ENCODE results near the gene SHISAL1.

Gene SHISAL1

GRCh38 chr22:44355716-44356070 lies 42.9 kb upstream of the SHISAL1 start:
- Histone ChIP-seq H3K4me1 (ENCODE audit: low read depth, poor library complexity, severe bottlenecking) (peaks cover 8% of the 10 kb centered on the region), H3K4me3 (IDR thresholded peaks at IDR 0.05; ENCODE audit: insufficient read depth, low read depth, low read length) (no peak overlapping the region), H3K9ac (no peak overlapping the region), H3K79me2 (ENCODE audit: insufficient read depth, low read depth) (no peaks in the 10 kb centered on the region), H3K27ac (no peak overlapping the region), H3K27me3 (ENCODE audit: insufficient read depth, low read depth) (peaks cover 3% of the 10 kb centered on the region; the same call in 1 of the 2 replicates), H3K4me2 (no peak overlapping the region), H4K20me1 (ENCODE audit: insufficient read depth) (no peaks in the 10 kb centered on the region), H2AFZ (ENCODE audit: low read depth) (no peak overlapping the region), H3K36me3 (ENCODE audit: insufficient read depth) (no peaks in the 10 kb centered on the region)
- TF ChIP-seq CTCF (conservative IDR thresholded peaks at IDR 0.05; ENCODE audit: low read depth, low read length) = no peak

GRCh38 chr22:44354288-44354687 lies 41.5 kb upstream of the SHISAL1 start:
- H3K27me3 ChIP-seq (ENCODE audit: insufficient read depth, low read depth) = peaks cover 3% of the 10 kb centered on the region; the same call in 1 of the 2 replicates
- no peak for TF ChIP-seq CTCF (conservative IDR thresholded peaks at IDR 0.05; ENCODE audit: low read depth, low read length)
- no peak overlapping the region for H3K4me3 ChIP-seq (IDR thresholded peaks at IDR 0.05; ENCODE audit: insufficient read depth, low read depth, low read length)
- H3K4me2 ChIP-seq = no peak overlapping the region
- no peaks in the 10 kb centered on the region for H4K20me1 ChIP-seq (ENCODE audit: insufficient read depth)
- H3K36me3 ChIP-seq (ENCODE audit: insufficient read depth) = no peaks in the 10 kb centered on the region
- H2AFZ ChIP-seq (ENCODE audit: low read depth) = no peak overlapping the region
- peaks cover 8% of the 10 kb centered on the region for H3K4me1 ChIP-seq (ENCODE audit: low read depth, poor library complexity, severe bottlenecking)
- H3K27ac ChIP-seq = no peak overlapping the region
- H3K9ac ChIP-seq = no peak overlapping the region
- H3K79me2 ChIP-seq (ENCODE audit: insufficient read depth, low read depth) = no peaks in the 10 kb centered on the region

- peaks cover 8% of the 10 kb centered on the region for H3K4me1 ChIP-seq (ENCODE audit: low read depth, poor library complexity, severe bottlenecking)
- H2AFZ ChIP-seq (ENCODE audit: low read depth) = no peak overlapping the region
- H3K27me3 ChIP-seq (ENCODE audit: insufficient read depth, low read depth) = no peaks in the 10 kb centered on the region; the same call in 1 of the 2 replicates
- no peaks in the 10 kb centered on the region for H3K79me2 ChIP-seq (ENCODE audit: insufficient read depth, low read depth)
- H3K4me3 ChIP-seq (IDR thresholded peaks at IDR 0.05; ENCODE audit: insufficient read depth, low read depth, low read length) = no peak overlapping the region
- no peak overlapping the region for H3K27ac ChIP-seq
- no peak overlapping the region for H3K4me2 ChIP-seq
- no peaks in the 10 kb centered on the region for H4K20me1 ChIP-seq (ENCODE audit: insufficient read depth)
- TF ChIP-seq CTCF (conservative IDR thresholded peaks at IDR 0.05; ENCODE audit: low read depth, low read length) = no peak
- H3K36me3 ChIP-seq (ENCODE audit: insufficient read depth) = no peaks in the 10 kb centered on the region
- H3K9ac ChIP-seq = no peak overlapping the region
Measured at GRCh38 chr22:44353041-44353440, 40.3 kb upstream of the SHISAL1 start.

GRCh38 chr22:44352378-44353035 lies 39.8 kb upstream of the SHISAL1 start:
- Histone ChIP-seq H3K27me3 (ENCODE audit: insufficient read depth, low read depth) (no peaks in the 10 kb centered on the region; the same call in 1 of the 2 replicates), H2AFZ (ENCODE audit: low read depth) (no peak overlapping the region), H3K4me3 (IDR thresholded peaks at IDR 0.05; ENCODE audit: insufficient read depth, low read depth, low read length) (no peak overlapping the region), H3K27ac (no peak overlapping the region), H3K4me2 (no peak overlapping the region), H3K79me2 (ENCODE audit: insufficient read depth, low read depth) (no peaks in the 10 kb centered on the region), H4K20me1 (ENCODE audit: insufficient read depth) (no peaks in the 10 kb centered on the region), H3K9ac (no peak overlapping the region), H3K4me1 (ENCODE audit: low read depth, poor library complexity, severe bottlenecking) (peaks cover 8% of the 10 kb centered on the region), H3K36me3 (ENCODE audit: insufficient read depth) (no peaks in the 10 kb centered on the region)
- no peak for TF ChIP-seq CTCF (conservative IDR thresholded peaks at IDR 0.05; ENCODE audit: low read depth, low read length)

Data from KMS-11 (cell line).